SKM-1 treated with dmso at 0.1 percent for 144 hours (cell line): ENCODE results near the gene LMO4.

Experiments
- DNase-seq: peaks from one replicate; lab custom pipeline; 2025; ENCODE audit not compliant: unreplicated experiment; lab: John Stamatoyannopoulos, UW

LMO4 gene

DNA sequence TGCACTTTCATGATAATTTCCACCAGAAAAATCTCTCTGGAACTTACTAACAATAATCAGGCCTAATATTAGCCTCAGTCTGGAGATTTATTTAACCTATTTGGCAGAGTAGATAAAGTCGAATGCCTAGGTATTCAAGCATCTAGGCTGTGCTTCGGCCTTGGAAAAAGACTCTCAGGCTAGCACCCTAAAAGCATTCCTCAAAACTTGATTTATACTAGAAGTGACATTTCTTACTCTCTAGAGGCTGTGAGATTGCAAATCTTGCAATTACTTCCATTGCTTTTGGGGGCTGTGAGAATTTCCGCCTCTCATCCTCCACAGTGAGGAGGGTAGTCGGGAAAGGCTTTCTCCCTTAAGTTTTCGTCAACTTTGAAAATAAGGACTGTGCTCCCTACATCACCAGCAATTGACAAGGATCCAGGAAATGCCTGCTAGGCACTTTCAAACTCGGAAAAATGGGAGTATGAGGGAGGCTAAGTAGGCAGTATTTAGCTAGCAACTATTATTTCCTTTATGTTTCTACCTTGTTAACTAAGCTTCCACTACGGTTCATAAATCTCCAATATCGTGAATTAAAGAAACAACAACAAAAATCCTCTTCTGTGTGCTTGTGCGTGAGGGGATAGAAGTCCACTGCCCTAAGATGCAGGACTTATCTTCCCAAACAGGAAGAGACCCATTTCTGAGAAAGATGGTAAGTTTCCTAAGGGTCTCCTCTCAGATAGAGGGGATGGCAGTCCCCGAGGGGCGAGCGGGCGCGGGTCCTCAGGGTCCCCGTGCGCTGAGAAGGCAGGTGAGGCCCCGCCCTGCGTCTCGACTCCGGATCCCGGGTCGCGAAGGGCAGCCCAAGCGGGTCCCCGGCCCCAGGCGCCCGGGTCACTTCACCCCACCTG, 1.1 kb upstream of the LMO4 start:
- DNase-seq: no peak

- peak; percentile 12 for DNase-seq
Observed at GRCh38 chr1:87329051-87329525, 408 bp downstream of the LMO4 start.

- no peak for DNase-seq
Observed at GRCh38 chr1:87329526-87330056, 911 bp downstream of the LMO4 start.

DNA sequence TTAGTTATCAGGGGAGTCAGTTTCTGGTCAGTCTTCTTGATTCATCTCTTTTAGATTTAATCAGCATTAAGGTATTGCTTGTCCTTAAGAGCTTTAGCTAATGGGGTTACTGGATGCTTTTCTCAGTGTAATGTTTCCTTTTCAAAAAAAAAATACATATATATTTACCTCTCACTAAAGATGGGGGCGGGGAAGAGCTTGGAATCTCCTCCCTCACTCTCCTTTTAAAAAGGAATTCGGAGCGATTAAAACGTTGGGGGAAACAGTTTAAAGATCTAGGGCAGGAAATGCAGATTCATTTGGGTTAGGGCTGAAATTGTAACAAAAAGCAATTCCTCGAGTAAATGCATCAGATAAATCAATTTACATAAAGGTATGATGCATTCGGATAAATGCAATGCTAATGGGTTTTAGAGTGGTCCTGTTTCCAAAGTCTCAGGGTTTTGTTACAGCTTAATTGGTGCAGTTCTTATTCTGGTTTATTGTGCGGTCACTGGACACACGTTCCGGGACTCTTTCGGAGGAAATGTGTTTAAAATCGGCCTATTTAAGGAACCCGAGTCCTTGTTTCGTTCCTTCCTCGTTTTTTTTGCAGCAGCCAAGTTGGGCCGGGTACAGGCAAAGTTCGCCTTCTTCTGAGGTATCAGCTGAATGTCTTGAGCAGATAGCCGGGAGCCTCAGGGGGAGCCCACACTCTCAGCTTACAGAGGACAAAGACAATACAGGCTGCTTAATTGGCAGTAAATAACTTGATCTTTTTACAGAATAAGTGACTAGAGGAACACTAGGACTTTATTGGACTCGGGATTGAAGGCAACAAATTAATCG, 1.6 kb downstream of the LMO4 start:
- peak; percentile 30 for DNase-seq

- no peak for DNase-seq
Observed at GRCh38 chr1:87330885-87331364, 2.2 kb downstream of the LMO4 start.

GRCh38 chr1:87331365-87332241, 2.9 kb downstream of the LMO4 start:
- peak; percentile 50 for DNase-seq

- peak; percentile 43 for DNase-seq
Observed at GRCh38 chr1:87333692-87334347, 5.1 kb downstream of the LMO4 start.

GRCh38 chr1:87334351-87335174, 5.9 kb downstream of the LMO4 start:
- no peak for DNase-seq

DNA sequence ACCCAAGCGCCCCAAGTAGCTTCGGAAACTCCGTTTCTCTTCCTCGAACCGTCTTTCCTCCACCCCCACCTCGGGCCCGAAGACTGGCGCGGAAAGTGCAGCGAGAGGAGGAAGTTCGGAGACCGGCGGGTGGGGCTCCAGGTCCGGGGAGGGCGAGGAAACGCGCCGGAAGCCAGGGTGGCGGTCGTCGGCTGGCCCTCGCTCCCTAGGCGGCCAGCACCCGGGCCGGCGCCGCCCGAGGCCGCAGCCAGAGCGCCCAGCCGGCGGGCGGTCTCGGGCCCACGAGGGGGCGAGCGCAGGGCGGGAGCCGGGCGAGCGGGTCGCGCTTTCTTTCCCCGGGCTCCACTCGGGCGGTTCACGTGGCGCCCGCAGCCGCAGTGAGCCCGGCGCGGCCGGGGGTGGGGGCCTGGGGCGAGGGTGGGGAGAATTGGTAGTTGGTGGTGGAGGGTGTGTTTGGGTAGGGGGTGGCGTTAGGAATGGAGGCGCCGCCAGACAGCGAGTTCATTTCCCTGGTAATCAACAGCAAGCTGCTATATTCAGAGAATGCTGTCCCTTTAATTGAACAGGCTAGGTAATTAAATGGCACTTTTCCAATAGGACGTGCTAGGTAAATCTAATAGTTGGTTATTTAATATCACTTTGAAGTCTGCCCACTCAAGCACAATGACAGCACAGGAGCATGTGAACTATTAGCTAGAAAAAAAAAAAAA, 6.7 kb downstream of the LMO4 start:
- peak; percentile 79 for DNase-seq

DNA sequence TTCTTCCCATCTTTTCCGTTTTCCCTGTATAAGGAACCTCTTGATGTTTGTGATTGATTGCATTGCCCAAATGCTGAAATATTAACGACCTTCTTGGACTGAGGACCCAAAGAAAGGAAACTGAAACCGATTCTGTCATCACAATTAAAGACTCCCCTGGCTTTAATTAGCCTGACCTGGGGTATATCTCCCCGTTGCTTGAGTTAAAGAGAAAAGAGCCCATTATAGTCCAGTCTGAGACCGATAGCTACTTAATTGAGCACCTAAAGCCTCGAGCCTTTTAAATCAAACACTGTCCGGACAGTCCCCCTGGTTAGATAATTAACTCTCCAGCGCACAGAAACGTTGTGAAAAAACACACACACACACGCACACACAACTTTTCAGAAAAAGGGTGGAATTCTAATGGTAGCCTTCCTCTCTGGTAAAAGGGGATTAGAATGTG, 8.0 kb downstream of the LMO4 start:
- no peak for DNase-seq

DNA sequence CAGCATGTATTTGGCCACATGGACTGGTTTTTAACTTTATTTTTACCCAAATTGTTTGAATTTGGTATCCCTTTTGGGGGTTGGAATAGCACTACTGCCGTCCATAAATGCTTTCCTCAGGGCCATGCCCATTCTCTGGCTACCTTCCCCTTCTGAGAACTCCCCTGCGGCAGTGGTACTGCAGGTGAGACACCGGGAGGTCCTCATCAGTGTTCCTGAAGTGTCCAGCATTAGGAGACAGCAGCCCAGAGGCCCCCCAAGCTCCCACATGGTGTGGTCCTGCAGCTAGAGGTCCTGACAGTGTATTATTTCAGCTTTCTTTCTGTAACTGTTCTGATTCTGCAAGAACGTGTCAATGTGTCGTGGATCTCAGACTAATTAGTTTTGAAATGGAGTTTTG, 8.9 kb downstream of the LMO4 start:
- DNase-seq: no peak

DNA sequence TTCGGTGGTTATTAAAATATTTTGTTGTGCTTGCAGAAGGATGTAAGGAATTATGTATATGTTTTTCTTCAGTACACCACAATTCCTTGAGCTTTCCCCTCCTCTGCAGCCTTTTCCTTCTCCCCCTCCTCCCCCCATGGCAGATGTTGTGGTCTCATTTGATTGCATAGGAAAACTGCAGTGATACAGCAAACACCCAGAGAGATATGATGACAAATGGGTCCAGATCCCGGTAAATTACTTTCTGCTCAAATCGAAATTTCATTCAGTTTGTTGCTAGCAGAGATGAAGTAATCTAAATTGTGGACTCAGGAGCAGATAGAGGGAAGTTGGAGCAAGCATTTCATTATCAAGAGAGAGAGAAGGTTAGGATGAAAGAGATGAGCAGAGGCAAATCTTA, 9.9 kb downstream of the LMO4 start:
- no peak for DNase-seq

- DNase-seq: no peak
Observed at GRCh38 chr1:87344231-87344630, 15.6 kb downstream of the LMO4 start.

DNA sequence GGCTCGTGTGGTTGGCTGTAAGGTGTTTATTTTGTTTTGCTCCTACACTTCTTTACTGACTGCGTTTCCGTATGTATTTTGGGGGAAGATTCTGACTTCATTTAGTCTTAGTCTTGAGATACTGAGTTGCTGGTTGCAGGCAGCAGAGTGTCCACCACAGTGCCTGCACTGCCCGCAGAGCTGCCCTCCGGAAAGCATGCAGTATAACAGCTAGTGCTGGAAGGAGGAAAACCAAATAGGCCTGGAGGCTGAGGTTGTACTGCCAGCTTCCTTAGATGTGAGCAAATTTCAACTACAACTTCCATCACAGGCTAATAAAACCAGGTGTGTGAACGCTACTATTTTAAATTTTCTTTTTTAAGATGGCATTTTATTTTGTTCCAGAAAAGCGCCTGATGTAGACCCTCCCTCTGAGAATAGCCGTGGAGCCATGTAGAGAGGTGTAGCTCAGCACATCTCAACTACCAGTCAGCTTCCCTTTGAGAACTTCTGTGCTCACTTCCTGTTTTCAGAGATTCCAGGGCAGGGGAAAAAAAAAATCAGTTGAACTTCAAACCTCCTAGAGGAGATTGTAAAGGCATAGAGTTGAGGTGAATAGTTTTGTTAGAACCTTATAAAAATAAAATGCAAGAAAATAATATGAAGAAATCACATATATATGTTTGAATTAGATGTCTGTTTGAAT, 17.6 kb downstream of the LMO4 start:
- DNase-seq: peak; percentile 2

- no peak for DNase-seq
Observed at GRCh38 chr1:87348341-87349019, 19.8 kb downstream of the LMO4 start.

DNA sequence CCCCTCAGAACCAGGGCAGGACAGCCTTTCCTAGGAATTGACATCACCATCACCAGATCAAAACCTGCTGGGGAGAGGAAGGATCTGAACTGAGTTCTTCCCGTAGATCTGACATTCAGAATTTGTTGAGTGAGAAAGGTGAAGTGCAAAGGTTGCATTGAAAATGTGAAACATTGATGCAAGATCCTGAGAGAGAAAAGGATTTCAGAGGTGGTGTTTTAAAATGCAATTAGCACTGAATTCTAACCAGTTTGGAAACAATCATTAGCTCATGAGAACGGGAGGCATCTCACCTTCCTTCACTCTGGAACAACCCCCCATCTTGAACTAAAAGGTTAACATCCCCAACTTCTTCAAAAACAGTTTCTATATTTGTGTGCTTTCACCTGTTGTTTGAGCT, 20.4 kb downstream of the LMO4 start:
- no peak for DNase-seq

DNA sequence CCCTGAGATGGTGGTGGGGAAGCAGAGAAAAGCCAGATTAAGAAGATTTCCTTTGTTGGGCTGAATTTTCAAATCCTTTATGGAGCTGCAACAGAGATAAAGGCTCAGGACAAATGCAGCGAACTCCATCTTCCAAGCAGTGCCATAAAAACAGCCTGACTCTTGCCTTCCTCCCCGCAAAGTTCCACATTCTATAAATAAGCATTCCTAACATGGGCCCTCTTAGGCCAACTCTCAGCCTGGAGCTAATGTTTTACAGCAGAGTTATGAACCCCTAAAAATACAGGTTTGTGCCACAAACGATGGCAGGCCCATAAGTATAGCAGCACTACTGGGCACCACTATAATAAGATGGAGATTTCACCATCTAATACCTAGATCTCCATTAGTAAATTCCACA, 27.2 kb downstream of the LMO4 start:
- DNase-seq: no peak
